Spinal cord (tissue), 10 donors: ENCODE results near the gene CCR8. TPM values are rescaled to one million over a fixed set of nuclear protein-coding genes. Genes with fewer than 3 reads are reported as not detected.

ENCODE experiments used
- DNase-seq, 6 donors: peaks; one replicate each; pipeline versions ENCODE4 v3.0.0 to v3.0.0-alpha.2; 2013 to 2015; ENCODE audit warnings: low spot score in 6 of 6, low read depth in 4 of 6
- H3K27ac ChIP-seq: one replicate; pipeline ENCODE4 v1.5.1; 2013; ENCODE audit warnings: low read depth, low read length, control low read depth
- H3K27me3 ChIP-seq: one replicate; pipeline ENCODE4 v1.6.1; 2013; ENCODE audit warnings: low read length; ENCODE audit not compliant: control insufficient read depth, insufficient read depth
- H3K36me3 ChIP-seq: one replicate; pipeline ENCODE4 v1.6.1; 2013; ENCODE audit warnings: low read length; ENCODE audit not compliant: control insufficient read depth, insufficient read depth
- H3K4me1 ChIP-seq: one replicate; pipeline ENCODE4 v1.6.1; 2013; ENCODE audit warnings: low read length; ENCODE audit not compliant: control insufficient read depth, insufficient read depth
- H3K4me3 ChIP-seq: one replicate; pipeline ENCODE4 v1.5.1; 2013; ENCODE audit warnings: low read depth, low read length, control low read depth
- H3K9me3 ChIP-seq: one replicate; pipeline ENCODE4 v1.6.1; 2013; ENCODE audit warnings: low read length; ENCODE audit not compliant: control insufficient read depth, insufficient read depth
- WGBS: methylation state at CpG from one replicate; pipeline ENCODE4 v1.1.5; 2013; ENCODE audit warnings: missing lambda C conversion rate; ENCODE audit not compliant: insufficient coverage; 5-methylcytosine and 5-hydroxymethylcytosine counted together
- polyA plus RNA-seq, 2 donors: library from polyadenylated mRNA; unstranded; fragments of 120-200 nt; gene quantifications; one replicate each; pipeline ENCODE4 v1.2.1, GENCODE V29; 2013; ENCODE audit not compliant: insufficient read length in 2 of 2
- total RNA-seq, 2 donors: library from RNA; depleted of rRNA in 1 of 2; stranded (reverse); fragments of 120-200 nt in 1 of 2; fragments of >200 nt in 1 of 2; gene quantifications; one replicate each; pipeline versions ENCODE4 v1.2.3 to v1.2.4, GENCODE V29; 2013 to 2014
- donor health status: healthy.

CCR8 gene
- total and polyA plus RNA-seq, 4 donors: not detected

GRCh38 chr3:39325236-39325635 is 4.3 kb upstream of the CCR8 start:
- no peaks in the 10 kb centered on the region for H3K27me3 ChIP-seq
- H3K9me3 ChIP-seq: no peaks in the 10 kb centered on the region
- no peaks in the 10 kb centered on the region for H3K36me3 ChIP-seq
- no CpG with 5 or more reads among the region's 2 CpGs for WGBS
- no peak for DNase-seq
- H3K27ac ChIP-seq: no peak overlapping the region
- H3K4me3 ChIP-seq: no peak overlapping the region
- no peaks in the 10 kb centered on the region for H3K4me1 ChIP-seq

- H3K4me3 ChIP-seq: no peak overlapping the region
- H3K27me3 ChIP-seq: no peaks in the 10 kb centered on the region
- H3K27ac ChIP-seq: no peak overlapping the region
- WGBS: 83% methylated on average over 3 of the region's 4 CpGs
- H3K36me3 ChIP-seq: no peaks in the 10 kb centered on the region
- H3K9me3 ChIP-seq: no peaks in the 10 kb centered on the region
- no peaks in the 10 kb centered on the region for H3K4me1 ChIP-seq
- no peak for DNase-seq
Observed at GRCh38 chr3:39327053-39327745, 2.3 kb upstream of the CCR8 start.

GRCh38 chr3:39327746-39328349 is 1.7 kb upstream of the CCR8 start:
- no peak overlapping the region for H3K27ac ChIP-seq
- WGBS: 100% methylated on average over 1 of the region's 4 CpGs

GRCh38 chr3:39330824-39331223 is 1.3 kb downstream of the CCR8 start:
- no peak for DNase-seq
- H3K9me3 ChIP-seq: no peaks in the 10 kb centered on the region
- H3K27ac ChIP-seq: no peak overlapping the region
- no peaks in the 10 kb centered on the region for H3K36me3 ChIP-seq
- H3K27me3 ChIP-seq: no peaks in the 10 kb centered on the region
- H3K4me3 ChIP-seq: no peak overlapping the region
- H3K4me1 ChIP-seq: no peaks in the 10 kb centered on the region

More at GRCh38 chr3:39327746-39328349, 1.7 kb upstream of the CCR8 start:
- no peaks in the 10 kb centered on the region for H3K9me3 ChIP-seq
- no peaks in the 10 kb centered on the region for H3K4me1 ChIP-seq
- no peaks in the 10 kb centered on the region for H3K27me3 ChIP-seq
- H3K36me3 ChIP-seq: no peaks in the 10 kb centered on the region
- no peak for DNase-seq
- H3K4me3 ChIP-seq: no peak overlapping the region

- H3K36me3 ChIP-seq: no peaks in the 10 kb centered on the region
- H3K4me1 ChIP-seq: no peaks in the 10 kb centered on the region
- DNase-seq: no peak
- H3K9me3 ChIP-seq: no peaks in the 10 kb centered on the region
- no peak overlapping the region for H3K27ac ChIP-seq
- H3K27me3 ChIP-seq: no peaks in the 10 kb centered on the region
- 100% methylated on average over 1 of the region's 4 CpGs for WGBS
- H3K4me3 ChIP-seq: no peak overlapping the region
Observed at GRCh38 chr3:39332525-39332924, 3.0 kb downstream of the CCR8 start.

GRCh38 chr3:39333607-39334006 is 4.1 kb downstream of the CCR8 start:
- no peak for DNase-seq
- H3K9me3 ChIP-seq: no peaks in the 10 kb centered on the region
- no peaks in the 10 kb centered on the region for H3K27me3 ChIP-seq
- no peak overlapping the region for H3K27ac ChIP-seq
- H3K4me3 ChIP-seq: no peak overlapping the region
- H3K4me1 ChIP-seq: no peaks in the 10 kb centered on the region
- H3K36me3 ChIP-seq: no peaks in the 10 kb centered on the region

GRCh38 chr3:39334205-39334604 is 4.7 kb downstream of the CCR8 start:
- no peaks in the 10 kb centered on the region for H3K4me1 ChIP-seq
- no peaks in the 10 kb centered on the region for H3K9me3 ChIP-seq
- H3K27me3 ChIP-seq: no peaks in the 10 kb centered on the region
- H3K27ac ChIP-seq: no peak overlapping the region
- WGBS: no CpG with 5 or more reads among the region's 4 CpGs
- no peak for DNase-seq
- H3K36me3 ChIP-seq: no peaks in the 10 kb centered on the region
- no peak overlapping the region for H3K4me3 ChIP-seq

GRCh38 chr3:39338201-39338600 is 8.7 kb downstream of the CCR8 start:
- no peak for DNase-seq
- no CpG with 5 or more reads among the region's 1 CpG for WGBS
- Histone ChIP-seq H3K27ac (no peak overlapping the region), H3K4me1 (no peaks in the 10 kb centered on the region), H3K4me3 (no peak overlapping the region), H3K9me3 (no peaks in the 10 kb centered on the region), H3K27me3 (no peaks in the 10 kb centered on the region), H3K36me3 (no peaks in the 10 kb centered on the region)

GRCh38 chr3:39339086-39339485 is 9.6 kb downstream of the CCR8 start:
- H3K36me3 ChIP-seq: no peaks in the 10 kb centered on the region
- no peak overlapping the region for H3K4me3 ChIP-seq
- no peaks in the 10 kb centered on the region for H3K4me1 ChIP-seq
- WGBS: no CpG with 5 or more reads among the region's 1 CpG
- H3K9me3 ChIP-seq: no peaks in the 10 kb centered on the region
- H3K27ac ChIP-seq: no peak overlapping the region
- no peak for DNase-seq
- no peaks in the 10 kb centered on the region for H3K27me3 ChIP-seq

- H3K36me3 ChIP-seq: no peaks in the 10 kb centered on the region
- H3K4me3 ChIP-seq: no peak overlapping the region
- no peaks in the 10 kb centered on the region for H3K4me1 ChIP-seq
- no peak overlapping the region for H3K27ac ChIP-seq
- H3K27me3 ChIP-seq: no peaks in the 10 kb centered on the region
- no peaks in the 10 kb centered on the region for H3K9me3 ChIP-seq
- no peak for DNase-seq
- 60% methylated on average over 1 of the region's 1 CpG for WGBS
Observed at GRCh38 chr3:39343076-39343717, 13.7 kb downstream of the CCR8 start.
